ENCODE results near the gene MLYCD.
A peak's percentile ranks its signal among the peaks of the same experiment; 100 is the strongest.

MLYCD gene

GRCh38 chr16:83898463-83899271, at the start of gene MLYCD:
Gene MLYCD, plus strand, starts transcription at chr16:83899115. Its CDS starts 30 bp downstream, at chr16:83899145.
- peak; percentile 51 for DNase-seq (ENCODE audit: low spot score)
- no peak for FAIRE-seq

- DNase-seq (ENCODE audit: low spot score) (no peak), FAIRE-seq (no peak)
Observed at GRCh38 chr16:83849421-83849820, 49.5 kb upstream of the MLYCD start.

GRCh38 chr16:83850947-83851346, 48.0 kb upstream of the MLYCD start:
- FAIRE-seq, result no peak
- no peak for DNase-seq (ENCODE audit: low spot score)

DNA sequence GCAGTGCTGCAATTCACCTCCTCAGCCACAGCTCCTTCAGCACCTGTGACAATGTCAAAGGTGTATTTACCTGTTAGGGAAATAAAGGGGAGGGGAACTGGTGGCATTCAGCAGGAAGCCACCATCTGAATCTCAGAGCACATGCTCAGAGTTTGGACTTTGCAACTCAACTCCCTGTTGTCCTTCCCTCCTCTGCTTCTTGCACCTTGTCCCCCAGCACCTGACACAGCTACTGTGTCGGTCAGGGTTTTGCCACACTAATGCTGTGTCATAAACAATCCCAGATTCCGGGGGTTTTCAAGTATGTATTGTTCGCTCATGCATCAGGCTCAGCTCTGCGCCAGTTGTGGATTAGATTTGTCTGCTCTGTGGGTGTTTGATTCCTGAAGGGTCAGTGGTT, 47.4 kb upstream of the MLYCD start:
- FAIRE-seq (no peak), DNase-seq (ENCODE audit: low spot score) (no peak)

- no peak for DNase-seq (ENCODE audit: low spot score)
- FAIRE-seq, result no peak
Observed at GRCh38 chr16:83852774-83853173, 46.1 kb upstream of the MLYCD start.

DNA sequence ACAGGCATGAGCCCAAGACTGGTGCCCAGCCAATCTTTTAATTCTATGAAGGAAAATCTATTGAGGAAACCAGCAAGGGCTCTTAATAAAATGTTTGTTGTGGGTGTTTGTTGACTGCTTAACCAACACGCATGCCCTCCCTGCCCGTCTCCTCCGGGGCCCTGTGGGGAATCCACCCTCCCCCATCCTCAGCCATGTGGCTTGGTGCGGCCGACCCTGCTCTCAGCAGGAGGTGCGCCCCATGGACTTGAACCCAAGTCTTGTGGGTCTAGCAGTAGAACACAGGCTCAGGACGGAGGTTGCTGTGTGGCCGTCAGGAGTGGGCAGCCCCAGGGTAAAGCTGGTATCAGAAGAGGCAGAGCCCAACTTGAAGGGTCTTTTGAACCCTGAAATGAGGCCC, 45.1 kb upstream of the MLYCD start:
- FAIRE-seq (no peak), DNase-seq (ENCODE audit: low spot score) (no peak)

GRCh38 chr16:83854420-83854819, 44.5 kb upstream of the MLYCD start:
- DNase-seq (ENCODE audit: low spot score), result no peak

DNA sequence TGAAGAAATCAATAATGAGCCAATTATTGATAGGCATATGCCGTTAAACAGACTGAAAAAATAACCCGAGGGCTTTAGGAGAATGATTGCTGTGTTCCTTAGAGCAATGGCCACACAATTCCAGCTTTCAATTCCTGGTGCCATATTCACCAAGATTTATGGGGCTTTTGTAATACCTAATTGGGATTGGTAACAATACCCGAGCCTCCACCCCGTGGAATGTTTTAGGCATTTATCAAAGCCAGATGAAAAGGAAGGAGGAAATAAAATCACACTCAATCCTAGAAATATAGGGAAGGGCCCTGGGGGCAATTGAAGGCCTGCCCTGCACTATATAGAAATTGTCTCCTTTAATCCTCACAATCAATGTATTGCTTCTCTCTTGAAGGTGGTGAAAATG, 42.1 kb upstream of the MLYCD start:
- no peak for FAIRE-seq
- no peak for DNase-seq (ENCODE audit: low spot score)

More at GRCh38 chr16:83854420-83854819, 44.5 kb upstream of the MLYCD start:
- FAIRE-seq, result no peak

DNA sequence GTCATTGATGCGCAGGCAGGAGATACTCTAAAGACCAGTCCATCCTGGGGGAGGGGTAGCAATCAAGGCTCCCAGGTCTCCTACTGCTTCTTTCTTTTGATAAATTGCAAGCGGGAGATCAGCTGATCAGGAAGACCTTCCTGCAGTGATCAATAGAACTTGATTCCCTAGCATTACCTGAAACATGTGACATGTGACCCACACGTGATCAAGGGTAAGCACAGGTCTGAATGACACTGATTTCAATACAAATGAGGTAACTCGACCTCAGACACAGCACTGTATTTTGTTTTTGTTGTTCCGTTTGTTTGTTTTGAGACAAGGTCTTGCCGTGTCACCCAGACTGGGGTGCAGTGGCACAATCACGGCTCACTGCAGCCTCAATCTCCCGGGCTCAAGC, 39.6 kb upstream of the MLYCD start:
- DNase-seq (ENCODE audit: low spot score) (no peak), FAIRE-seq (no peak)

DNA sequence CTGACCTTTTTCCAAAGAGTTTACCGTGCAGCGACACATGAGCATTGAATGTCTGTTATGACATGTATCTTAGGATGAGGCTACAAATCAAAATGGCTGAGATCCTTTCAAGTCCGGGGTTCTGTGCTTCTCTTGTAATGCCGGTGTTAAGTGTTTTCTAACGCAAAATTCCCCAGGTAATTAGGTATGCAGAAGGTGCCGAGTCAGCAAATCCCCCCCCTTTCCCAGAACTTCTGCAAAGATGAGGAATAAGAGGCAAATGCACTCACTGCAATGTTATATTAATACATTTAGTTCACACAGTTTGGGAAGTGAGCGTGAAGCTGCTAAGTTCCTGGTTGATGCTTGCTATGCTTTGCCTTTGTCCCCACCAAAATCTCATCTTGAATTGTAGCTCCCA, 36.3 kb upstream of the MLYCD start:
- DNase-seq (ENCODE audit: low spot score) (no peak), FAIRE-seq (no peak)

DNA sequence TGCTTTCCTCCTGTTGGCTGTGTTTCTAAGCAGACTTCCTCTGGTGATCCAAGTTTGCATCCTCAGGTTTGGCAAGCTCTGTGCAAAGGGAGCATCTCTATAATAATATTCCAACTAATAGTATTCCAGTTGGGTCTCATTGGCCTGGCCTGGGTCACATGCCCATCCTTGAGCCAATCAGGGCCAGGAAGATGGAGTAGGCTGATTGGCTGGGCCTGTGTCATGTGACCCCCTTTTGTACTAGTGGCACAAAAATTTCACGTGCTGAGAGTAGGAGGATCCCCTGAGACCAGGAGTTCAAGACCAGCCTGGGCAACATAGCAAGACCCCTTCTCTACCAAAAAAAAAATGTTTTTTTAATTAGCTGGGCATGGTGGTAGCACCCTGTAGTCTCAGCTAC, 35.2 kb upstream of the MLYCD start:
- FAIRE-seq, result no peak
- DNase-seq (ENCODE audit: low spot score), result no peak

- FAIRE-seq, result no peak
- no peak for DNase-seq (ENCODE audit: low spot score)
Observed at GRCh38 chr16:83870830-83871229, 28.1 kb upstream of the MLYCD start.

DNA sequence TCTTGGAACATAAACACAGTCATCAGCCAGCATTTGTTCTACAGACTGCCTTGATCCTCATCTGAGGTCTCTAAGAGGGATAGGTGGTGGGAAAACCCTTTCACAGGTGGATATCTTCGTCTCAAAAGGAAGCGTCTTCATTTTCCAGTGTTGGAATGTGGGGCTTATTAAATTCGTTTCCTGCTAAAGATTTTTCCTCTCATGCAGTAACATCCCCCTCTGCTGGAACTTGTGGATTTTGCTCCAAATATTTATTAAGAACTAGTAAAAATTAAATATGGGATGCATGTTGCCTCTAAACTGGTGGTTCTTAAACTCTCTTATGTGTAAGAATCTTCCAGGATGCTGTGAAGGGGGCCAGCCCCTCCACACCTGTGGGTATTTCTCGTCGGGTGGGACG, 20.1 kb upstream of the MLYCD start:
- no peak for FAIRE-seq
- peak; percentile 38 for DNase-seq (ENCODE audit: low spot score)

DNA sequence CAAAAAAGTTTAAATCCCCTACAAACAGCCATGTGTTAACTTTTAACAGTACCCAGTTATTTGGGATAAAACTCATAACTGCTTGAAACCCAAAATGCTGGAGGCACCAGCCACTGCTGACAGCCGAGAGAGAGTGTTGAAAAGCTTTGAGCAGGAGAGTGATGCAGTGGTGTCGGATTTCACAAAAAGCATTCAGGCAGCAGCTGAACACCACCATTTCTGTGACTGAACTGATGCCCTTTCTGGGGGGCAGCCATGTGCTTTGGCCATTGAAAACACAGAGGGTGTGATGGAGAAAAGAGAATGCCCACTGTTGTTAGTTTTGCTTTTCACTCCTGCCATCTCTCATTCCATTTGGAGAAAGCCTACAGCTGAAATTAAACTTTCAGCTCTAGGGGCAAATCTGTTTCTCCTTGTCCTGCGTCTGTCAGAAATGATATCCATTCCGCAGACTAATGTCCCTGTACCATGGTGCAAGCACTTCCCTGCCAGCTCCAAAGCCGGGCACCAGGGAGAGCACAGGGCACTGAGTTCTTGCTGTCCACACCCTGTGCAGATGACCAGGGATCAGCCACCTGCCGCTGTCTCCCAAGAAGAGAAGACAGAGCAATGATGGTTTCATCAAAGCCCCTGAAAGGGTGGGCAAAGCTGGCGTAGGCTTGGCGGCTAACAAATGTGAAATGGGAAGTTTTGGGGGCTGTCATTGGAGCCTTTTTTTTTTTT, 16.6 kb upstream of the MLYCD start:
- DNase-seq (ENCODE audit: low spot score), result no peak
- no peak for FAIRE-seq

DNA sequence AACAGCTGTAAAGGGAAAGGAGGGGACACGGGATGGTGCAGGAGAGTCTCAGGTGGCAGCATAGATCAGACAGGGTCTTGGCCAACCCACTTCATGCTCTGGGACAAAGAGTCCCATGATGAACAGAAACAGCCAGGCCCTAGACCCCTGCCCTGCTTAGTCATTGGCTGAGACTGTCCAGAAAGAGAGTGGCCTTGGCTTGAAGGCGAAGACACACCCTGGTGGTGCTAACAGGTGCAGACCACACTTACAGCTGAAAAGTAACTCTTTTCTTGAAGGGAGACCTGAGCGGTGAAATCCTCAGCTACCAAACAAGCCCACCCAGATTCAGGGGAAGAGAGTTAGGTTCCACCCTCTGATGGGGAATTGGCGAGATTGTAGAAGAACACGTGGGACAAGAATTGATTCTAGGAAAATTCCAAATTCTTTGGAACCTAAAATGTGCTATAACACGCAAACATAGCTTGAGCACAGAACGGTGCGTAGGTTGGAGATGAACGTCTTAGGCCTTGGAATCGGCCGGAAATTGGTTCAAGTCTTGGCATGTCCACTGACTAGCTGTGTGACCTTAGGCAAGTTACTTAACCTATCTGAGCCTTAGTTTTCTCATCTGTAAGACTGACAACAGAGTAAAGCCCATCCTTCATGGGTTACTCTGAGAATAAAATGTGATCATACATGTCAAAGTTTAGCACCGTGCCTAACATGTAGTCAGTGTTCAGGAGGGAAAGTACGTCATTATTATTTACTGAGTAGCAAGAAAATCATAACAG, 12.5 kb upstream of the MLYCD start:
- no peak for DNase-seq (ENCODE audit: low spot score)
- no peak for FAIRE-seq

DNA sequence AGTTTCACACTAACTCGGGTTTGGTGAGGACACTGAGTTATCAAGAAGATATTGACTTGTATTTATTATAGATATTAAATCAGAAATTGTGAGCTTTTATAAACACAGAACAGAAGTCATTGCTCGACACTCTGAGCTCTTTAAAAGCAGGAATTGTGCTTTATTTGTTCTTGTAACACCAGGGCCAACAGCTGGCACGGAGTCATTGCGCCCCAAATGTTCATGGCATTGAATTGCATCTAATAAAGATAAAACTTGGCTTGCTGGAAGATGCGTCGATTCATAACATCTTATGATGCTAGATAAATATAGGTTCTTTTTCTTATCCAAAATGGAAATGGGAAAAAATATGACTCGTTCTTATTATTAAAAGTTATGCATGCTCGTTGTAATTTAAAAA, 11.8 kb upstream of the MLYCD start:
- DNase-seq (ENCODE audit: low spot score), result no peak
- no peak for FAIRE-seq

DNA sequence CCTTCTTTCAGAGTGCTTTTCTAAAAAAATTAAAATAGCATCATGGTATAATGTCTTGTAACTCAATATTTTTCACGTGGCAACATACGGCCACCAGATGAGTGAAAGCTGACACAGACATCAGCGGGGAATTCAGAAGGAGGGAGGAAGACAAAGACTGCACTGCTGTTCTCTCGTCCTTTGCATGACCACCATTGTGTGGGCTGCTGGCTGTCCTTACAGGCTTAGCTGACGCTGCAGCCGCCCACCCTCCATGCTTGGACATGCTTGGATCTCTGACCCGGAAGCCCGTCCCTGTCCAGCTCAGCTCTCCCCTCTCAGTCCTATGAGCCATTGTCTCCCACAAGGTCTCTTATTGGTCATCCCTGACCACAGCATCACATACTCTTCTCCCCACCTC, 11.4 kb upstream of the MLYCD start:
- DNase-seq (ENCODE audit: low spot score), result no peak
- FAIRE-seq, result no peak

- DNase-seq (ENCODE audit: low spot score), result no peak
- FAIRE-seq, result no peak
Observed at GRCh38 chr16:83888672-83889044, 10.3 kb upstream of the MLYCD start.

- DNase-seq (ENCODE audit: low spot score), result no peak
- no peak for FAIRE-seq
Observed at GRCh38 chr16:83890359-83890758, 8.6 kb upstream of the MLYCD start.

- DNase-seq (ENCODE audit: low spot score), result no peak
- FAIRE-seq, result no peak
Observed at GRCh38 chr16:83891742-83892141, 7.2 kb upstream of the MLYCD start.

- no peak for DNase-seq (ENCODE audit: low spot score)
- no peak for FAIRE-seq
Observed at GRCh38 chr16:83895243-83895642, 3.7 kb upstream of the MLYCD start.

DNA sequence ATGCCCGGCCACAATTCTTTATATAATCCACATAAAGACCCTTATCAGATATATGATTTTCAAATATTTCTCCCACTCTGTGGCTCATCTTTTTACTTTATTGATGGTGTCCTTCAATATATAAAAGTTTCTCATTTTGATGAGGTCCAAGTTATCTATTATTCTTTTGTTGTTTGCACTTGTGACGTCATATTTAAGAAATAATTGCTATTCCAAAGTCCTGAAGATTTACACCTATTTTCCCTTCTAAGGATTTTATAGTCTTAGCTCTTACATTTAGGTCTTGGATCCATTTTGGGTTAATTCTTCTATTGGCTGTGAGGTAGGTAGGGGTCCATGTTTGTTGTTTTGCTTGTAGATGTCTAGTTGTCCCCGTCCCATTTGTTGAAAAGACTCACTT, 3.0 kb upstream of the MLYCD start:
- DNase-seq (ENCODE audit: low spot score) (no peak), FAIRE-seq (no peak)

Data from RCC 7860 (cell line).